Measurements from ENCODE around the gene SLC12A4. TPM values are rescaled to one million over a fixed set of nuclear protein-coding genes. Genes with fewer than 3 reads are reported as not detected.

The SLC12A4 gene
- total RNA-seq, 1 donor from 2014 or later, result 117 TPM

DNA sequence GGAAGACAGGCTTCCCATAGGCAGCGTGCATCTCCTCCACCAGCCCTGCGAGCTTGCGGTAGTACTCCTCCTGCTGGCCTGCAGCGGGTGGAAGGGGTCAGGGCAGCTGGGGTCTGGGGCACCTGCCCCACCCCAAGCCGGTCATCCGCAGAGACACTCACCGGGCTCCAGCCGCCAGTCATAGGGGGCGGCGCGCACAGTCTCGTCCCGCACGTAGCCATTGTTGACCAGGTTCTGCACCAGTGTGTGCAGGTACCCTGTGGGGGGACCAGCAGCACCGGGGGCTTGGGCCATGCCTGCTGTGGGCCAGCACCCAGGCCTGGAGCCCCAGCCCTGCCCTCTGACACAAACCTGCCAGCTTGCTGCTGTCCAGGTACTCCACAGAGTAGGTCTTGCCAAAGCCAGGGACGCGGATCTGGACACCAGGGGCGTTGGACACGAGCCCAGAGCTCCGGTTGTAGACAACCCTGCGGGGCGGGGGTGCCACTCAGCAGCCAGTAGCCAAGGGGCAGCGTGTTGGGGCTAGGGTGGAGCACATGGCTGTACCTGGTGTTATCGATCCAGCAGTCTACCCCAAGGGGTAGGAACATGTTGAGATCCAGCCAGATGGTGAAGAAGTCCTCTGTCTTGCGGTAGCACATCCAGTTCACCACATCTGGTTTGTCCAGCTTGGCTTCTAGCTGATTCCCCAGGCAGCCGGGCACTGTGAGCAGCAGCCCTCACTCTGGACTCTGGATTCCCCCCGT lies 25.8 kb downstream of the SLC12A4 start:
- Mint-ChIP-seq H3K9me3 (ENCODE audit: low read depth) (no peaks in the 10 kb centered on the region), H3K36me3 (ENCODE audit: low read depth) (peaks cover 20% of the 10 kb centered on the region), H3K27me3 (ENCODE audit: low read depth) (no peaks in the 10 kb centered on the region), H3K27ac (ENCODE audit: unreplicated experiment) (no peak overlapping the region), H3K4me3 (ENCODE audit: unreplicated experiment) (no peak overlapping the region), H3K4me1 (ENCODE audit: low read depth) (no peaks in the 10 kb centered on the region)
- no peak for DNase-seq (ENCODE audit: low spot score)
- TF ChIP-seq, protein P1, sequence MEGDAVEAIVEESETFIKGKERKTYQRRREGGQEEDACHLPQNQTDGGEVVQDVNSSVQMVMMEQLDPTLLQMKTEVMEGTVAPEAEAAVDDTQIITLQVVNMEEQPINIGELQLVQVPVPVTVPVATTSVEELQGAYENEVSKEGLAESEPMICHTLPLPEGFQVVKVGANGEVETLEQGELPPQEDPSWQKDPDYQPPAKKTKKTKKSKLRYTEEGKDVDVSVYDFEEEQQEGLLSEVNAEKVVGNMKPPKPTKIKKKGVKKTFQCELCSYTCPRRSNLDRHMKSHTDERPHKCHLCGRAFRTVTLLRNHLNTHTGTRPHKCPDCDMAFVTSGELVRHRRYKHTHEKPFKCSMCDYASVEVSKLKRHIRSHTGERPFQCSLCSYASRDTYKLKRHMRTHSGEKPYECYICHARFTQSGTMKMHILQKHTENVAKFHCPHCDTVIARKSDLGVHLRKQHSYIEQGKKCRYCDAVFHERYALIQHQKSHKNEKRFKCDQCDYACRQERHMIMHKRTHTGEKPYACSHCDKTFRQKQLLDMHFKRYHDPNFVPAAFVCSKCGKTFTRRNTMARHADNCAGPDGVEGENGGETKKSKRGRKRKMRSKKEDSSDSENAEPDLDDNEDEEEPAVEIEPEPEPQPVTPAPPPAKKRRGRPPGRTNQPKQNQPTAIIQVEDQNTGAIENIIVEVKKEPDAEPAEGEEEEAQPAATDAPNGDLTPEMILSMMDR (IDR thresholded peaks at IDR 0.05), result no peak

- Mint-ChIP-seq H3K9me3 (ENCODE audit: low read depth) (no peaks in the 10 kb centered on the region), H3K36me3 (ENCODE audit: low read depth) (peaks cover 20% of the 10 kb centered on the region), H3K4me3 (ENCODE audit: unreplicated experiment) (no peak overlapping the region), H3K27ac (ENCODE audit: unreplicated experiment) (peak overlapping the region; percentile 17), H3K27me3 (ENCODE audit: low read depth) (no peaks in the 10 kb centered on the region), H3K4me1 (ENCODE audit: low read depth) (peaks cover 4% of the 10 kb centered on the region)
- no peak for DNase-seq (ENCODE audit: low spot score)
- TF ChIP-seq, protein P1 (IDR thresholded peaks at IDR 0.05), result peak; percentile 79
Observed at GRCh38 chr16:67942200-67942509, 26.3 kb downstream of the SLC12A4 start.

DNA sequence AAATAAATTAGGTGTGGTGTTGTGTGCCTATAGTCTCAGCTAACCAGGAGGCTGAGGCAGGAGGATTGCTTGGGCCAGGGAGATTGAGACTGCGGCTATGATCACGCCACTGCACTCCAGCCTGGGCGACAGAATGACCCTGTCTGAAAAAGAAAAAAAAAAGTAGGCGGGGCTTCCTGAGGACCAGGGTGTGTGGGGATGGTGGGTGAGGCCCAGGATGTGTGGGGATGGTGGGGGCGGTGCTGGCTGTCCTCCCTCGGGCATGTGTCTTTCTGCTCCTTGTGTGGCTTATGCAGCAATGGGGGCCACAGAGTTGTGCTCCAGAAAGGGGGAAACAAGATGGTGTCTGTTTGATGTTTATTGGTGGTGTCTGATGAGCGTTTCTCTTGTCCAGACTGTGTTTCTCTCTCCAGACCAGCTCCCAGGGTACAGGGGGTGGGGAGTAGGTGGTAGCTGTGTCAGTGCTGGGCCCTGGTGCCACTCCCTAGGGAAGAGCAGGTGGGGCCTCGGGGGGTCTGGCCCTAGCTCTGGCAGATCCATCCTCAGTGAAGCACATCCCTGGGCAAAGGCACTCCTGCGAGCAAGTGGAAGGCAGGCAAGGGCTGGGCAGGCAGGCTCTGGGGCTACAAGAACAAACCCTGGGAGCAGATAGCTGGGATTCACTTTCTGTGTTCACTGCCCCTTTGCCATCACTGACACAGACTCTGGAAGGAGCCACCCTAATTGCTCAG lies 26.8 kb downstream of the SLC12A4 start:
- H3K4me1 Mint-ChIP-seq (ENCODE audit: low read depth), result peaks cover 9% of the 10 kb centered on the region
- no peaks in the 10 kb centered on the region for H3K27me3 Mint-ChIP-seq (ENCODE audit: low read depth)
- H3K27ac Mint-ChIP-seq (ENCODE audit: unreplicated experiment), result peak overlapping the region; percentile 17
- no peak overlapping the region for H3K4me3 Mint-ChIP-seq (ENCODE audit: unreplicated experiment)
- TF ChIP-seq, protein P1 (IDR thresholded peaks at IDR 0.05), result no peak
- no peak for DNase-seq (ENCODE audit: low spot score)
- peaks cover 20% of the 10 kb centered on the region for H3K36me3 Mint-ChIP-seq (ENCODE audit: low read depth)
- no peaks in the 10 kb centered on the region for H3K9me3 Mint-ChIP-seq (ENCODE audit: low read depth)

- H3K4me1 Mint-ChIP-seq (ENCODE audit: low read depth), result peaks cover 12% of the 10 kb centered on the region
- no peak overlapping the region for H3K27ac Mint-ChIP-seq (ENCODE audit: unreplicated experiment)
- no peaks in the 10 kb centered on the region for H3K27me3 Mint-ChIP-seq (ENCODE audit: low read depth)
- no peak for DNase-seq (ENCODE audit: low spot score)
- peaks cover 15% of the 10 kb centered on the region for H3K36me3 Mint-ChIP-seq (ENCODE audit: low read depth)
- no peak overlapping the region for H3K4me3 Mint-ChIP-seq (ENCODE audit: unreplicated experiment)
- H3K9me3 Mint-ChIP-seq (ENCODE audit: low read depth), result no peaks in the 10 kb centered on the region
- TF ChIP-seq, protein P1 (IDR thresholded peaks at IDR 0.05), result no peak
Observed at GRCh38 chr16:67940446-67941089, 27.9 kb downstream of the SLC12A4 start.
